HepG2 (cell line): Measurements from ENCODE around the gene SRSF3. TPM values are rescaled to one million over a fixed set of nuclear protein-coding genes. Genes with fewer than 3 reads are reported as not detected.

ENCODE experiments used
- HNRNPLL ChIP-seq: fragments of 200-400 bp; formaldehyde crosslinking; IDR thresholded peaks from 2 replicates; pipeline ENCODE4 v1.6.1; 2017; ENCODE audit warnings: mild to moderate bottlenecking, low read depth, low read length; ENCODE audit not compliant: poor library complexity, severe bottlenecking
- JUNB ChIP-seq: sonication (generic); formaldehyde crosslinking; IDR thresholded peaks from 2 replicates; pipeline ENCODE4 v1.8.0; 2022; ENCODE audit warnings: missing genetic modification reagents, mild to moderate bottlenecking, borderline replicate concordance
- KLF12 ChIP-seq: sonication (generic); formaldehyde crosslinking; IDR thresholded peaks from 2 replicates; pipeline ENCODE4 v1.4.0; 2020; ENCODE audit warnings: missing genetic modification reagents, borderline replicate concordance
- KLF15 ChIP-seq: sonication (generic); formaldehyde crosslinking; IDR thresholded peaks from 2 replicates; pipeline ENCODE4 v1.8.1; 2023; ENCODE audit warnings: borderline replicate concordance, mild to moderate bottlenecking, inconsistent platforms, missing genetic modification reagents, mixed read lengths
- MEIS1 ChIP-seq: sonication (generic); formaldehyde crosslinking; IDR thresholded peaks from 2 replicates; pipeline ENCODE4 v1.9.0; 2021; ENCODE audit warnings: mild to moderate bottlenecking, missing genetic modification reagents, moderate library complexity, borderline replicate concordance
- NKX3-1 ChIP-seq: sonication (generic); formaldehyde crosslinking; IDR thresholded peaks from 2 replicates; pipeline ENCODE4 v1.5.0; 2020; ENCODE audit warnings: missing genetic modification reagents
- RFXANK ChIP-seq: IDR thresholded peaks from 2 replicates; pipeline ENCODE4 v1.6.1; 2016
- SRSF1 ChIP-seq: fragments of 200-400 bp; formaldehyde crosslinking; optimal IDR thresholded peaks from 2 replicates; pipeline ENCODE3; 2017; ENCODE audit warnings: mild to moderate bottlenecking, low read depth, low read length, moderate library complexity
- ZBTB7A ChIP-seq: sonication (generic); formaldehyde crosslinking; IDR thresholded peaks from 2 replicates; pipeline ENCODE4 v1.8.0; 2022; ENCODE audit warnings: mild to moderate bottlenecking, missing genetic modification reagents
- ZNF260 ChIP-seq: sonication (generic); formaldehyde crosslinking; IDR thresholded peaks from 2 replicates; pipeline ENCODE4 v1.4.0; 2020; ENCODE audit warnings: missing genetic modification reagents, low read depth, mild to moderate bottlenecking, borderline replicate concordance
- ZNF569 ChIP-seq: sonication (generic); formaldehyde crosslinking; IDR thresholded peaks from 2 replicates; pipeline ENCODE4 v1.5.0; 2020; ENCODE audit warnings: mild to moderate bottlenecking, missing genetic modification reagents, moderate library complexity, borderline replicate concordance
- ZNF605 ChIP-seq: sonication (generic); formaldehyde crosslinking; IDR thresholded peaks from 2 replicates; pipeline ENCODE4 v1.8.0; 2022; ENCODE audit warnings: mild to moderate bottlenecking, missing genetic modification reagents
- ZNF674 ChIP-seq: sonication (generic); formaldehyde crosslinking; IDR thresholded peaks from 2 replicates; pipeline ENCODE4 v1.5.0; 2020; ENCODE audit warnings: low read depth, mild to moderate bottlenecking, missing genetic modification reagents
- ZNF724P ChIP-seq: sonication (generic); formaldehyde crosslinking; IDR thresholded peaks from 2 replicates; pipeline ENCODE4 v1.8.0; 2022; ENCODE audit warnings: missing genetic modification reagents, borderline replicate concordance
- polyA plus RNA-seq, 8 experiments: library from polyadenylated mRNA; depleted of rRNA in 3 of 8; stranded (reverse) in 7 of 8; unstranded in 1 of 8; fragments of >200 nt; fragmentation: Illumina TruSeq in 4 of 8; extraction: Trizol in 4 of 8; gene quantifications; 2 replicates each; pipeline versions ENCODE4 v1.2.1 to v1.2.3, GENCODE V29; 2011 to 2016; ENCODE audit warnings: low read depth in 4 of 8, missing spikeins in 1 of 8, mixed read lengths in 1 of 8; ENCODE audit not compliant: insufficient read depth in 1 of 8
- total RNA-seq, 5 experiments: library from RNA; depleted of rRNA; stranded (reverse); fragments of >200 nt; fragmentation: Illumina TruSeq; extraction: Trizol; gene quantifications; 2 replicates each; pipeline ENCODE4 v1.2.3, GENCODE V29; 2016; ENCODE audit warnings: low read depth in 1 of 5
- TF ChIP-seq, protein P1 (sequence below): sonication (generic); formaldehyde crosslinking; IDR thresholded peaks from 2 replicates; pipeline ENCODE4 v1.4.0; 2020; ENCODE audit warnings: missing genetic modification reagents
- TF ChIP-seq, protein P2 (sequence below): sonication (generic); formaldehyde crosslinking; IDR thresholded peaks from 2 replicates; pipeline ENCODE4 v1.5.1; 2020; ENCODE audit warnings: missing genetic modification reagents, mild to moderate bottlenecking, borderline replicate concordance
- TF ChIP-seq, protein P3 (sequence below): sonication (generic); formaldehyde crosslinking; IDR thresholded peaks from 2 replicates; pipeline ENCODE4 v1.4.0; 2020; ENCODE audit warnings: mild to moderate bottlenecking, missing genetic modification reagents
- TF ChIP-seq, protein P4 (sequence below): sonication (generic); formaldehyde crosslinking; IDR thresholded peaks from 2 replicates; pipeline ENCODE4 v1.9.0; 2022; ENCODE audit warnings: low read depth, missing genetic modification reagents

The SRSF3 gene
- total and polyA plus RNA-seq, 2 of the 13 experiments (the other 11 are each of a cell fraction or from before 2014, with no cell fraction given): 206 to 684 TPM

DNA sequence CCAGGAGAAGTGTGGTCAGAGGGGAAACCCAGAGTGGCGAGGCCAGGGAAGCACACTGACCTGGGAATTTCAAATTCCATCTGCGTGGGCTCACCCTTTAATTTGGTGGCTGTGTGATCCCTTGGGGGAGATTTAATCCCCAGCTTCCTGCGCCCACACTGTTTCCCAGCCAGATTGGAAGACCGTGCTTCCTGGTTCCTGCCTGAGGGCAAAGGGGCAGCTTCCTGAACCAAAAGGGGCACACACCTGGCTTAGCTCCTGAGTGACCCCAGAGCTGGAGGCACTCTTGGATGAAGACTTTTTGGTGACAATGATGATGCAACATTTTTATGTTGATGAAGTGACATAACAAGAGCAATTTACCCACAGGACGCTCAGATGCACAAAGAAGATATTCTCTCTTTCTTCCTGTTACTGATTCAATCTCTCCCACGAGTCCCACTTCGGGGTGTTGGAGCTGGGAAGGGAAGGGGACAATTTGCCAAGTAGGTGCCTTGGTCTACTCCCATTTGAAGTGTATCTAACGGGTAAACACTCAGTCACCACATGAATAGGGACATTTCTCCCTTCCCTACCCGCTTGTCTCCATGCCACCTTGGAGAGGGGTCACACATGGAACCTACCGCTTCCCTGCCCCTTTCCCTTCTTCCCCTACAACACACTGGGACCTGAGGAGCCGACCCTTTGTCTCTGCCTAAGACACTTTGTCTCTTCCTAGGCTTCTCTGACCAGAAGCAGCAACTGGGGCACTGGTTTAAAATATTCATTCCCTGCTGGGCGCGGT lies 55.7 kb downstream of the SRSF3 start (continued):
- TF ChIP-seq, protein P1, sequence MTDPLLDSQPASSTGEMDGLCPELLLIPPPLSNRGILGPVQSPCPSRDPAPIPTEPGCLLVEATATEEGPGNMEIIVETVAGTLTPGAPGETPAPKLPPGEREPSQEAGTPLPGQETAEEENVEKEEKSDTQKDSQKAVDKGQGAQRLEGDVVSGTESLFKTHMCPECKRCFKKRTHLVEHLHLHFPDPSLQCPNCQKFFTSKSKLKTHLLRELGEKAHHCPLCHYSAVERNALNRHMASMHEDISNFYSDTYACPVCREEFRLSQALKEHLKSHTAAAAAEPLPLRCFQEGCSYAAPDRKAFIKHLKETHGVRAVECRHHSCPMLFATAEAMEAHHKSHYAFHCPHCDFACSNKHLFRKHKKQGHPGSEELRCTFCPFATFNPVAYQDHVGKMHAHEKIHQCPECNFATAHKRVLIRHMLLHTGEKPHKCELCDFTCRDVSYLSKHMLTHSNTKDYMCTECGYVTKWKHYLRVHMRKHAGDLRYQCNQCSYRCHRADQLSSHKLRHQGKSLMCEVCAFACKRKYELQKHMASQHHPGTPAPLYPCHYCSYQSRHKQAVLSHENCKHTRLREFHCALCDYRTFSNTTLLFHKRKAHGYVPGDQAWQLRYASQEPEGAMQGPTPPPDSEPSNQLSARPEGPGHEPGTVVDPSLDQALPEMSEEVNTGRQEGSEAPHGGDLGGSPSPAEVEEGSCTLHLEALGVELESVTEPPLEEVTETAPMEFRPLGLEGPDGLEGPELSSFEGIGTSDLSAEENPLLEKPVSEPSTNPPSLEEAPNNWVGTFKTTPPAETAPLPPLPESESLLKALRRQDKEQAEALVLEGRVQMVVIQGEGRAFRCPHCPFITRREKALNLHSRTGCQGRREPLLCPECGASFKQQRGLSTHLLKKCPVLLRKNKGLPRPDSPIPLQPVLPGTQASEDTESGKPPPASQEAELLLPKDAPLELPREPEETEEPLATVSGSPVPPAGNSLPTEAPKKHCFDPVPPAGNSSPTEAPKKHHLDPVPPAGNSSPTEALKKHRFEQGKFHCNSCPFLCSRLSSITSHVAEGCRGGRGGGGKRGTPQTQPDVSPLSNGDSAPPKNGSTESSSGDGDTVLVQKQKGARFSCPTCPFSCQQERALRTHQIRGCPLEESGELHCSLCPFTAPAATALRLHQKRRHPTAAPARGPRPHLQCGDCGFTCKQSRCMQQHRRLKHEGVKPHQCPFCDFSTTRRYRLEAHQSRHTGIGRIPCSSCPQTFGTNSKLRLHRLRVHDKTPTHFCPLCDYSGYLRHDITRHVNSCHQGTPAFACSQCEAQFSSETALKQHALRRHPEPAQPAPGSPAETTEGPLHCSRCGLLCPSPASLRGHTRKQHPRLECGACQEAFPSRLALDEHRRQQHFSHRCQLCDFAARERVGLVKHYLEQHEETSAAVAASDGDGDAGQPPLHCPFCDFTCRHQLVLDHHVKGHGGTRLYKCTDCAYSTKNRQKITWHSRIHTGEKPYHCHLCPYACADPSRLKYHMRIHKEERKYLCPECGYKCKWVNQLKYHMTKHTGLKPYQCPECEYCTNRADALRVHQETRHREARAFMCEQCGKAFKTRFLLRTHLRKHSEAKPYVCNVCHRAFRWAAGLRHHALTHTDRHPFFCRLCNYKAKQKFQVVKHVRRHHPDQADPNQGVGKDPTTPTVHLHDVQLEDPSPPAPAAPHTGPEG (CRISPR knock-in tag): no peak
- TF ChIP-seq ZNF260 (CRISPR knock-in tag): no peak
- no peak for TF ChIP-seq RFXANK
- no peak for TF ChIP-seq KLF12 (CRISPR knock-in tag)
- TF ChIP-seq, protein P2, sequence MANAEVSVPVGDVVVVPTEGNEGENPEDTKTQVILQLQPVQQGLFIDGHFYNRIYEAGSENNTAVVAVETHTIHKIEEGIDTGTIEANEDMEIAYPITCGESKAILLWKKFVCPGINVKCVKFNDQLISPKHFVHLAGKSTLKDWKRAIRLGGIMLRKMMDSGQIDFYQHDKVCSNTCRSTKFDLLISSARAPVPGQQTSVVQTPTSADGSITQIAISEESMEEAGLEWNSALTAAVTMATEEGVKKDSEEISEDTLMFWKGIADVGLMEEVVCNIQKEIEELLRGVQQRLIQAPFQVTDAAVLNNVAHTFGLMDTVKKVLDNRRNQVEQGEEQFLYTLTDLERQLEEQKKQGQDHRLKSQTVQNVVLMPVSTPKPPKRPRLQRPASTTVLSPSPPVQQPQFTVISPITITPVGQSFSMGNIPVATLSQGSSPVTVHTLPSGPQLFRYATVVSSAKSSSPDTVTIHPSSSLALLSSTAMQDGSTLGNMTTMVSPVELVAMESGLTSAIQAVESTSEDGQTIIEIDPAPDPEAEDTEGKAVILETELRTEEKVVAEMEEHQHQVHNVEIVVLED (CRISPR knock-in tag): no peak
- TF ChIP-seq ZNF605: no peak
- no peak for TF ChIP-seq ZNF569
- no peak for TF ChIP-seq ZNF724P
- TF ChIP-seq SRSF1: no peak
- TF ChIP-seq, protein P3, sequence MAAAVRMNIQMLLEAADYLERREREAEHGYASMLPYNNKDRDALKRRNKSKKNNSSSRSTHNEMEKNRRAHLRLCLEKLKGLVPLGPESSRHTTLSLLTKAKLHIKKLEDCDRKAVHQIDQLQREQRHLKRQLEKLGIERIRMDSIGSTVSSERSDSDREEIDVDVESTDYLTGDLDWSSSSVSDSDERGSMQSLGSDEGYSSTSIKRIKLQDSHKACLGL (CRISPR knock-in tag): no peak
- TF ChIP-seq HNRNPLL: no peak
- TF ChIP-seq ZBTB7A (CRISPR knock-in tag): no peak
- no peak for TF ChIP-seq KLF15
- TF ChIP-seq NKX3-1 (CRISPR knock-in tag): no peak
- TF ChIP-seq ZNF674 (CRISPR knock-in tag): no peak
- TF ChIP-seq JUNB (CRISPR knock-in tag): no peak
- no peak for TF ChIP-seq MEIS1
- TF ChIP-seq, protein P4, sequence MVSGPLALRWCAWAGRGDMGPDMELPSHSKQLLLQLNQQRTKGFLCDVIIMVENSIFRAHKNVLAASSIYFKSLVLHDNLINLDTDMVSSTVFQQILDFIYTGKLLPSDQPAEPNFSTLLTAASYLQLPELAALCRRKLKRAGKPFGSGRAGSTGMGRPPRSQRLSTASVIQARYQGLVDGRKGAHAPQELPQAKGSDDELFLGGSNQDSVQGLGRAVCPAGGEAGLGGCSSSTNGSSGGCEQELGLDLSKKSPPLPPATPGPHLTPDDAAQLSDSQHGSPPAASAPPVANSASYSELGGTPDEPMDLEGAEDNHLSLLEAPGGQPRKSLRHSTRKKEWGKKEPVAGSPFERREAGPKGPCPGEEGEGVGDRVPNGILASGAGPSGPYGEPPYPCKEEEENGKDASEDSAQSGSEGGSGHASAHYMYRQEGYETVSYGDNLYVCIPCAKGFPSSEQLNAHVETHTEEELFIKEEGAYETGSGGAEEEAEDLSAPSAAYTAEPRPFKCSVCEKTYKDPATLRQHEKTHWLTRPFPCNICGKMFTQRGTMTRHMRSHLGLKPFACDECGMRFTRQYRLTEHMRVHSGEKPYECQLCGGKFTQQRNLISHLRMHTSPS (CRISPR knock-in tag): no peak
